HepG2 (cell line): Measurements from ENCODE around the gene C22orf39. TPM values are rescaled to one million over a fixed set of nuclear protein-coding genes. Genes with fewer than 3 reads are reported as not detected.

Experiments used
- ATAC-seq: fragments of 200-7000 bp; cut with Tn5 transposase; 3 replicates; pipeline ENCODE4 v1.9.1; 2020; ENCODE audit warnings: mild to moderate bottlenecking, moderate library complexity
- BruUV-seq: library from RNA; stranded (reverse); fragments of 400-500 nt; replicated peaks from 2 replicates; lab custom pipeline; 2021; lab: Mats Ljungman, UMichigan
- CTCF ChIA-PET: fragments of 300-600 bp; formaldehyde crosslinking; extraction: SDS; loops from one replicate; lab custom pipeline; 2021; ENCODE audit warnings: low total read pairs, inconsistent platforms, low intra/inter-chr PET ratio; lab: Yijun Ruan, JAX
- POLR2A ChIA-PET: fragments of 350-600 bp; sonication (Branson Sonifier 250); formaldehyde crosslinking; loops from one replicate; lab custom pipeline; 2020; ENCODE audit warnings: antibody characterized with exemption, inconsistent platforms; lab: Yijun Ruan, JAX
- DNase-seq: peaks from one replicate; pipeline ENCODE4 v3.0.0-alpha.2; 2015; ENCODE audit warnings: low spot score
- FAIRE-seq: peaks from 3 replicates; lab custom pipeline; 2011; peaks lifted over from hg19 to GRCh38; lab: Jason Lieb, UNC
- H2AFZ ChIP-seq: one replicate; pipeline ENCODE4 v1.6.1; 2011; ENCODE audit warnings: low read length, inconsistent platforms
- H3K27ac ChIP-seq: fragments of 300-600 bp; 3 replicates; pipeline ENCODE4 v1.8.0; 2011; ENCODE audit warnings: mixed run types, mild to moderate bottlenecking, mixed read lengths, low read length, inconsistent platforms; ENCODE audit not compliant: insufficient read depth; ENCODE audit errors: extremely low read length
- H3K27me3 ChIP-seq, 2 experiments: fragments of 200-600 bp in 1 of 2; 2 replicates in 1 of 2; 3 replicates in 1 of 2; pipeline versions ENCODE4 v1.6.0 to v1.8.0; 2011; ENCODE audit warnings: low read length in 2 of 2, mild to moderate bottlenecking in 2 of 2, moderate library complexity in 2 of 2, inconsistent platforms in 1 of 2; ENCODE audit not compliant: insufficient read depth in 2 of 2, control insufficient read depth in 1 of 2
- H3K36me3 ChIP-seq, 2 experiments: fragments of 200-600 bp in 1 of 2; replicated peaks in 1 of 2; 2 replicates in 1 of 2; 3 replicates in 1 of 2; pipeline versions ENCODE4 v1.5.1 to v1.8.0; 2011; ENCODE audit warnings: low read length in 2 of 2, inconsistent platforms in 1 of 2; ENCODE audit not compliant: insufficient read depth in 2 of 2, control insufficient read depth in 1 of 2
- H3K4me1 ChIP-seq: 2 replicates; pipeline ENCODE4 v1.5.1; 2012; ENCODE audit warnings: low read length, inconsistent platforms; ENCODE audit not compliant: insufficient read depth
- H3K4me2 ChIP-seq: 2 replicates; pipeline ENCODE4 v1.6.0; 2011; ENCODE audit warnings: low read depth, low read length, inconsistent platforms
- H3K4me3 ChIP-seq, 3 experiments: fragments of 200-600 bp in 1 of 3; sonication (generic), shearing (Covaris generic) in 1 of 3; replicated peaks in 1 of 3; 2 replicates each; pipeline ENCODE4 v1.5.1; 2011 to 2016; ENCODE audit warnings: low read length in 3 of 3, inconsistent platforms in 2 of 3, low read depth in 2 of 3, mild to moderate bottlenecking in 2 of 3, control low read depth in 1 of 3, mixed read lengths in 1 of 3; ENCODE audit not compliant: insufficient read depth in 1 of 3
- H3K79me2 ChIP-seq: one replicate; pipeline ENCODE4 v1.6.1; 2011; ENCODE audit warnings: low read length, inconsistent platforms; ENCODE audit not compliant: insufficient read depth
- H3K9ac ChIP-seq: 2 replicates; pipeline ENCODE4 v1.6.0; 2011; ENCODE audit warnings: mild to moderate bottlenecking, low read depth, low read length, inconsistent platforms; ENCODE audit not compliant: insufficient read depth
- H3K9me3 ChIP-seq: 2 replicates; pipeline ENCODE4 v1.5.1; 2012; ENCODE audit warnings: mild to moderate bottlenecking, low read length
- H4K20me1 ChIP-seq: 2 replicates; pipeline ENCODE4 v1.6.0; 2011; ENCODE audit warnings: inconsistent platforms, mild to moderate bottlenecking, low read length, moderate library complexity; ENCODE audit not compliant: insufficient read depth
- E2F1 ChIP-seq: sonication (generic); formaldehyde crosslinking; IDR thresholded peaks from 2 replicates; pipeline ENCODE4 v1.5.0; 2020; ENCODE audit warnings: missing genetic modification reagents
- JARID2 ChIP-seq: sonication (generic); formaldehyde crosslinking; IDR thresholded peaks from 2 replicates; pipeline ENCODE4 v1.8.1; 2023; ENCODE audit warnings: missing genetic modification reagents, inconsistent platforms; ENCODE audit not compliant: insufficient replicate concordance
- KAT7 ChIP-seq: IDR thresholded peaks from 2 replicates; pipeline ENCODE4 v1.6.1; 2018; ENCODE audit warnings: borderline replicate concordance, missing compliant biosample characterization
- ZNF850 ChIP-seq: sonication (generic); formaldehyde crosslinking; conservative IDR thresholded peaks from 2 replicates; pipeline ENCODE4 v1.9.0; 2021; ENCODE audit warnings: mild to moderate bottlenecking, missing genetic modification reagents
- WGBS: methylation state at CpG from one replicate; pipeline ENCODE4 v1.1.6; 2017; ENCODE audit warnings: low lambda C conversion rate; 5-methylcytosine and 5-hydroxymethylcytosine counted together
- in situ Hi-C: cut with HindIII; loops from 2 replicates; pipeline ENCODE4 v1.10.0; 2017; ENCODE audit warnings: low pct_unique_long_range_greater_than_20kb; ENCODE audit not compliant: extremely low pct_ligation_motif_present
- intact Hi-C: fragments of 100-400 bp; cut with micrococcal nuclease; formaldehyde crosslinking; loops from one replicate; pipeline ENCODE4 v1.10.0; 2022; ENCODE audit not compliant: unreplicated experiment
- polyA plus RNA-seq, 8 experiments: library from polyadenylated mRNA; depleted of rRNA in 3 of 8; stranded (reverse) in 7 of 8; unstranded in 1 of 8; fragments of >200 nt; fragmentation: Illumina TruSeq in 4 of 8; extraction: Trizol in 4 of 8; gene quantifications; 2 replicates each; pipeline versions ENCODE4 v1.2.1 to v1.2.3, GENCODE V29; 2011 to 2016; ENCODE audit warnings: low read depth in 4 of 8, missing spikeins in 1 of 8, mixed read lengths in 1 of 8; ENCODE audit not compliant: insufficient read depth in 1 of 8
- total RNA-seq, 5 experiments: library from RNA; depleted of rRNA; stranded (reverse); fragments of >200 nt; fragmentation: Illumina TruSeq; extraction: Trizol; gene quantifications; 2 replicates each; pipeline ENCODE4 v1.2.3, GENCODE V29; 2016; ENCODE audit warnings: low read depth in 1 of 5

Gene C22orf39
- total and polyA plus RNA-seq, 2 of the 13 experiments (the other 11 are each of a cell fraction or from before 2014, with no cell fraction given) = 23.4 to 26.4 TPM

- no peak for TF ChIP-seq E2F1 (CRISPR knock-in tag)
- TF ChIP-seq, all 625 proteins: peak for 0
These were observed 36.2 kb upstream of the C22orf39 start (continued) for GRCh38 chr22:19483481-19484244.

GRCh38 chr22:19482297-19482696, 34.8 kb upstream of the C22orf39 start:
- ATAC-seq (no peak), DNase-seq (no peak), FAIRE-seq (no peak)
- peaks cover 16% of the 10 kb centered on the region for H3K4me1 ChIP-seq
- H3K4me2 ChIP-seq = no peak overlapping the region
- TF ChIP-seq JARID2 (CRISPR knock-in tag) (no peak), ZNF850 (no peak), KAT7 (no peak)
- H4K20me1 ChIP-seq = peaks cover 11% of the 10 kb centered on the region; the same call in 1 of the 2 replicates
- H3K27me3 ChIP-seq = no peaks in the 10 kb centered on the region; a peak in 1 of 5 replicates
- ChIA-PET POLR2A (no interaction called here), CTCF (no interaction called here)
- H2AFZ ChIP-seq = no peak overlapping the region
- H3K9me3 ChIP-seq = no peaks in the 10 kb centered on the region
- BruUV-seq = no TSS peak
- intact Hi-C loops (no loop called here), in situ Hi-C loops (loop anchor here (5.0 to 10.0 kb wide), 2 partner anchors 63 to 145 kb away; no protein-coding TSS in a partner anchor)
- no peak overlapping the region for H3K4me3 ChIP-seq
- peaks cover 4 to 29% of the 10 kb centered on the region in 2 experiments; a peak in 4 of 5 replicates for H3K36me3 ChIP-seq
- no peak overlapping the region for H3K9ac ChIP-seq
- no peak overlapping the region for H3K27ac ChIP-seq
- WGBS = 97% methylated on average over 7 of the region's 9 CpGs
- peaks cover 24% of the 10 kb centered on the region for H3K79me2 ChIP-seq
